Medulla oblongata (tissue), 1 donor: Measurements from ENCODE around the gene FAF1.
"Not testable (repeated sequence)": the region's sequence is repeated elsewhere in the genome, so short reads cannot be mapped to it uniquely, and the experiment has no call there.

Source experiments
- DNase-seq: peaks from one replicate; pipeline ENCODE4 v3.0.0-alpha.2; 2015; ENCODE audit errors: extremely low spot score

Gene FAF1

DNA sequence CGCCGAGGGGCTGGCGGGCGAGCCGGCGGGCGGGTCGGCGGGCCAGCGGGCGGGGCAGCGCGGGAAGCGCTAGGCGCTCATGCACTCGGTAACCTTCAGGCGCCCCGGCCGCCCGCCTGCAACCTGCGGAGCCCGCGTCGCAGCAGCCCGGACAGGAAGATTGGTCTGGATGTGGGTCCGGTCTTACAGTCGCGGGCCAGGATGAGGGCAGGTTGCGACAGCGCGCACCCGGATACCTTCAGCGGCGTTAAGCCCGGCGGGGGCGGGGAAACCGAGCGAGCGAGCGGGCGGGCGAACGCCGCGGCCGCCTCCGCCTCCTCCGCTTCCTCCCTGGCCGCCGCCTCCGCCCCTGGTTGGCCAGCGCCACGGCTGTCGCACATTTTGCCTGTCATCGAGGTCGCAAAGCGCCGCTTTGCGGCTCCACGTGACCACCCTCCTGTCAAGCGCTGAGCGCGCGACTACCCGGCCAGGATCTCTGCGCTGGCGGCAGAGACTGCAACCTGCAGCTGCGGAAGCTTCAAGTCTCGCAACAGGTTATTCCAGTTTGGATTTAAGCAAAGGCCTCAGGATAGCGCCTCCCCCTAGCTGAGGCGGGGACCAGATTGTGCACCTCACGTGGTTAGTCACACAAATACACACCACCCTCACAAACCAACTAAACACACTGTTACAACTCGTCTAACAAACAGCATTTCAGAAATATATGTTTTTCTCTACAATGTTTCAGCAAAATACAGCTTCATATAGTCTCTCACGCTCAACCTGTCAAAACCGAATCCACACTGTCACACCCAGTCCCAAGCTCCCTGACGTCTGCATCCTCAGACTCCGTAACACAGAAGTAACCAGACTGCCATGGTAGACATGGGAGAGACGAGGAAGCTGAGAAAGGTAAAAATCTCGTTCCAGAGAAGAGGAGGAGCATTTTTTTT lies at the start of gene FAF1:
FAF1 (minus strand) TSS at position 355 of the 932 bp plus-strand sequence. CDS start 456 bp downstream, outside the sequence.
- peak; percentile 96 for DNase-seq

DNA sequence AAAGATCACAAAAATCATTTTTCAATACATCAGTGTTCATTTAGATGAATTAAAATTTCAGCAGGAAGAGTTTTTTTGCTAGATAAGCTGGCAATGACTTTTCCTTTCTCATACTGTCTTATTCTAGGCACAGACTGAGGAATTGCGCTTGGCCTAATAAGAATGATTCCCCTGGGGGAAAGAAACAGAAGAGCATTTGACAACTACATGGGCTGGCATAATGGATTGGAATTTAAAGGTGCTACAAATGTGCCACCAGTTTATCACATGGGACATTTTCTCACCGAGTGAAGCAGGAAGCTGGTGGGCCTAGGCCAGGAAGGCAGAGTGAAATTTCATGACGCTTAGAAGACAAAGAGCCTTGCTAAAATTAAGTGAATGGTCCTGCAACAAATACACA lies 49.3 kb upstream of the FAF1 start:
- no peak for DNase-seq

DNA sequence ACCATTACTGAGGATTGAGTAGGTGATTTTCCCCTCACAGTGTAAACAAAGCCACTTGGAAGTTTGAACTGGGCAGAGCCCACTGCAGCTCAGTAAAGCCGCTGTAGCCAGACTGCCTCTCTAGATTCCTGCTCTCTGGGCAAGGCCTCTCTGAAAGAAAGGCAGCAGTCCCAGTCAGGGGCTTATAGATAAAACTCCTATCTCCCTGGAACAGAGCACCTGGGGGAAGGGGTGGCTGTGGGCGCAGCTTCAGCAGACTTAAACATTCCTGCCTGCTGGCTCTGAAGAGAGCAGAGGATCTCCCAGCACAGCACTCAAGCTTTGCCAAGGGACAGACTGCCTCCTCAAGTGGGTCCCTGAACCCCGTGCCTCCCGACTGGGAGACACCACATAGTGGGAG lies 45.5 kb upstream of the FAF1 start:
- not testable (repeated sequence) for DNase-seq

DNA sequence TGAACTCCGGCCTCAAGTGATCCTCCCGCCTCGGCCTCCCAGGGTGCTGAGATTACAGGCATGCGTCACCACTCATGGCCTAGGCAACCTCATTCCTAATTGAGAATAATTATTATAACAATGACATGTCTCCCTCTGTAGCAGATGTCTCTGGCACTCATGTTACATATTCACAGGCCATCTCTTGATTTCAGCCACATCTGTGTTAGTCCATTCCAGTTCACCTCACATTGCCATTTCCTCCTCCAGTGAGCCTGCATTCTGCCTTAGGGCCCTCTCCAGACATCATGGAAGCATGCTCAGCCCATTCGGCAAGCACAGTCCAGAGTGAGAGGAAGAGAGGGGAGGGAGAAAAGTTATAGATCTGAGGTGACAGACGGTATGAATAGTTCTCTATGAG lies 42.4 kb upstream of the FAF1 start:
- no peak for DNase-seq

DNA sequence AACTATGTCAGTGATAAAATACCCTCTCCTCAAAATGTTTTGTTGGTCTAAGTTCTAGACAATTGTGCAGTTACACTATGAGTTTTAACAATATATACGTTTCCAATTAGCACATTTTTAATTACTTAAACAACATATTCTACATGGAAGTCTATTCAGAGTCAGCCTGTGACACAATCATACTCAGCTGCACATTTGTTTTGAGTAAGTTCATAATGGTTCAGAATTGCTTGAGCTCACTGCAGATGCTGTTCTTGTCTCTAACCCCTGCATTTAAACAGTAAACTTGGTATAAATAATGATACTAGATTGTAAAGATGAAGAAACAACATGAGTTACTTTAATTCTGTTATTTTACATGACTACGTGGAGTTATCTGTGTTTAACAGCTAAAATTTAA lies 40.6 kb upstream of the FAF1 start:
- DNase-seq: no peak

DNA sequence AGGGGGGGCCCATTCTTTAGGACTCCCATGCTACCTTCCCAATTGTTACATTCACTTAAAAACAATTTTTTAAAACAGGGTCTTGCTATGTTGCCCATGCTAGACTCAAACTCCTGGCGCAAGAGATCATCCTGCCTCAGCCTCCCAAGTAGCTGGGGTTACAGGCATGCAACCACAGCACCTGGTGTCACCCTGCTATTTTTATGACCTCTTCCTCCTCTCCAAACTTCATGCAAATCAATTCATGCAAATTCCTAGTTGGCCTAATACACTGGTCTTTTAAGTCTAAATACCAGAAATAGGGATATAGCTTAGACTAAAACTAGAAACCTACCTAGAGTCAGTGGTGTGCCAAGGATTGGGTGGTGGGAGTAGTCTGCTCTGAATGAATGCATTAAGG lies 40.1 kb upstream of the FAF1 start:
- no peak for DNase-seq

DNA sequence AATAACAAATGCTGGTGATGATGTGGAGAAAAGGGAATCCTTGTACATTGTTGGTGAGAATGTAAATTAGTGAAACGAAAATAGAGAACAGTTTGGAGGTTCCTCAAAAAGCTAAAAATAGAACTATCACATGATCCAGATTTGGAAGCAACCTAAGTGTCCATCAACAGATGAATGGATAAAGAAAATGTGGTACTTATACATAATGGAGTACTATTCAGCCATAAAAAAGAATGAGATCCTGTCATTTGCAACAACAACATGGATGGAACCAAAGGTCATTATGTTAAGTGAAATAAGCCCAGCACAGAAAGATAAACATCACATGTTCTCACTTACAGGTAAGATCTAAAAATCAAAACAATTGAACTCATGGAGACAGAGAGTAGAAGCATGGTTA lies 39.3 kb upstream of the FAF1 start:
- DNase-seq: not testable (repeated sequence)

DNA sequence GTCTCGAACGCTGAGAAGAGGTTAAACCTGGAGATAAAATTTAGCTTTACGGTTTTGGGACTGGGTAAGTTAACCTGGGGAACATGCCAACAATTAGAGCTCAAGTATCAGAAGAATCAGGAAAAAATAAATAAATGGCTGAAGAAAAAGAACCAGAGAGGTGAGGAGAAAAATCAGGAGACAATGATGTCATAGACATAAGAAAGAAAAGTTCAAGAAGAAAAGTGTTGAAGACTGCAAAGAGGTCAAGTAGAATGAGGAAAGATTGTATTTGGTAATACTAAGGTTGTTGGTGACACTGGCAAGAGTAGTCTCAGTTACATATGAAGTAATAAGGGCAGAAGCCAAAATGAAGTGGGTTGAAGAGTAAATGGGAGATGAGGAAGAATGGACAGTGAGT lies 36.0 kb upstream of the FAF1 start:
- no peak for DNase-seq

DNA sequence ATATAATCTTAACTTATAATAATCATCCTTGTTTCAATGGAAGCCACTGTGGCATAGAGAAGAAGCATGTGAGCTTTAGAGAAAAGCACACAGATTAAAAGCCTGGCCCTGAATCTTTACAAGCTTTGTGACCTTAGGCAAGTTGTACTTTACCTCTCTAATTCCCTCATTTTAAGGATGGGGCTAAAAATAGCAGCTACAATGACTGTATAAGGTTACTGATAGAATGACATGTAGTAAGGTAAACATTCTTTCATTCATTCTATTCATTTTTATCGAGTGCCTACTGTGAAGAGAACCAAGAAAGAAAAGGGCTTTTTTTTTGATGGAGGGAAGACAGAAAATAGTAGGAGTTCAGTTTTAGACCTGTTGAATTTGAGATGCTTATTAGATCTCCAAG lies 35.6 kb upstream of the FAF1 start:
- DNase-seq: no peak

DNA sequence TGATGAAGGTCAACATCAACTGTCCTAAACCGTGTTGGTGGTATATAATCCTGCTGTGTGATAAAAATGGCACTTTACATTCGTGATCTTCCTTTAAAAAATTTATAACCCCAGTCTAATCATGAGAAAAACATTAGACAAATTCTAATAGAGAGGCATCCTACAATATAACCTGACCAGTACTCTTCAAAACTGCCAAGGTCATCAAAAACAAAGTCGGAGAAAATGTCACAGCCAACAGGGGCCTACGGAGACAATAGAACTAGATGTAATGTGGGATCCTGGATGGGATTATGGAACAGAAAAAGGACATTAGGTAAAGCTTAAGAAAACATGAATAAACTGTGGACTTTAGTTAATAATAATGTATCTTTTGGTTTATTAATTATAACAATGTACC lies 34.9 kb upstream of the FAF1 start:
- DNase-seq: no peak

DNA sequence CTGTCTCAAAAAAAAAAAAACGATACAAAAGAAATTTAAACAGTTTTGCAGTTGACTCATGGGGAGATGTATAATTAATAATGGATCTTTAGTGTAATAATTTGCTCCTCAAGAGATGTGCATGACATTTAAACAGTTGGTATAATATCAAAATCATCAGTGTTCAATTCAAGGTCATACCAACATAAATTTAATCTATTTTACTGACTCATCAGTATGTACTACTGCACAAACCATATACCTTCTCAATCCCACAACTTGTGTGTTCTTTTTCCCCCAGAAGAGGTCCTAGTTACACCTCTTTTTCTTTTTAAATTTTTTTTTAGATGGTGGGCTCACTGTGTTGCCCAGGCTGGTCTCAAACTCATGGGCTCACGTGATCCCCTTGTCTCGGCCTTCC lies 33.6 kb upstream of the FAF1 start:
- DNase-seq: no peak

GRCh38 chr1:50992532-50993318 lies 32.7 kb upstream of the FAF1 start:
- DNase-seq: no peak

DNA sequence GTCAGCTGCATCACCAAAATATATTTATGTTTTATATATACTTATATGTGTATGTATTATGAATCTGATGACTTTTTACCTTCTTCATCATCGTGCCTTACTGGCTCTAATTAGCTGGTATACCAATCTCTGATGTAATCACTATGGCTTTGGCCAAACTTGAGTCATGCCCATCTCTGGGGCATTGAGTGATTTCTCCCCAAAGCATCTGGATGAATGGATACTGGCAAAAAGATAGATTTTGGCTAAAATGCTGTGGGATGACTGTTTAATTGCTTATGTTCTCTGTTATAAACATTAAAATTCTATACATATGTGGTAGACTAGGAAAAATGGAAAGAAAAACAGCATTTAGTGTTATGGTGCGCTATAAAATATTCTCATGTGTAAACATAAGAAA lies 29.6 kb upstream of the FAF1 start:
- no peak for DNase-seq

DNA sequence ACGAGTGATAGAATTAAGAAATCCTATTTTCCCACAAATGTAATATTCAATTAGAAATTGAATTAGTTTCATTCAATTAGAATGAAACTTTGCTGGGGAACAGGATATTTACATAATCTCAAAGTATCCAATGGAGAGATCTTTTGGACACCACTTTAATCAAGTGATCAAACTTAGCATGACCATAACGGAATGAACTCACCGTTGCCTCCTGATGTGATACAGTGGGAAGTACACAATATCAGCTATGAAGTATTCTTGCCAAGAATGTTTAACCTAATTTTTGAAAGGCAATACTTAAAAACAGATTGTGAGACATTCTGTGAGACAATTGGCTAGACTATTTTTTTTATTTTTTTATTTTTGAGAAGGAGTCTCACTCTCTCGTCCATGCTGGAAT lies 26.6 kb upstream of the FAF1 start:
- DNase-seq: no peak

- no peak for DNase-seq
Observed at GRCh38 chr1:50985094-50985493, 25.0 kb upstream of the FAF1 start.

GRCh38 chr1:50983219-50983802 lies 23.2 kb upstream of the FAF1 start:
- DNase-seq: no peak

DNA sequence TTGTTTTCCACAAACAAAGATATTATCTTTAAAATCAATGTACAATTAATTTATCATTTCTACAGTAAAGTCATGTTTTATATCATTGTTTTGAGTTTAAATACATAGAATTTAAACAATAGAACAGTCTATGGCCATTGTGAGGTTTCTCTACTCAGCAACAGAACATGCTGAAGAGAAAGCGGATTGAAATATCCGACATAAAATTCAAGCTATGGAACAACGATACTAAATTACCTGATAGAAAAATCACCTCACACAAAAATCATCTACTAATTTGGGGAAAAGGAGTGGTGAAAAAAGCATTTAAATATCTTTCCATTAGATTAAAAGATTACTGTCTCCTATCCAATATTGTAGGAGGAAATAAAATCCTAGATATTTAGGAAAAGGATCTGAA lies 22.5 kb upstream of the FAF1 start:
- no peak for DNase-seq

- peak; percentile 56 for DNase-seq
Observed at GRCh38 chr1:50981741-50982140, 21.7 kb upstream of the FAF1 start.

GRCh38 chr1:50980505-50980904 lies 20.4 kb upstream of the FAF1 start:
- DNase-seq: no peak

- no peak for DNase-seq
Observed at GRCh38 chr1:50979937-50980336, 19.9 kb upstream of the FAF1 start.

DNA sequence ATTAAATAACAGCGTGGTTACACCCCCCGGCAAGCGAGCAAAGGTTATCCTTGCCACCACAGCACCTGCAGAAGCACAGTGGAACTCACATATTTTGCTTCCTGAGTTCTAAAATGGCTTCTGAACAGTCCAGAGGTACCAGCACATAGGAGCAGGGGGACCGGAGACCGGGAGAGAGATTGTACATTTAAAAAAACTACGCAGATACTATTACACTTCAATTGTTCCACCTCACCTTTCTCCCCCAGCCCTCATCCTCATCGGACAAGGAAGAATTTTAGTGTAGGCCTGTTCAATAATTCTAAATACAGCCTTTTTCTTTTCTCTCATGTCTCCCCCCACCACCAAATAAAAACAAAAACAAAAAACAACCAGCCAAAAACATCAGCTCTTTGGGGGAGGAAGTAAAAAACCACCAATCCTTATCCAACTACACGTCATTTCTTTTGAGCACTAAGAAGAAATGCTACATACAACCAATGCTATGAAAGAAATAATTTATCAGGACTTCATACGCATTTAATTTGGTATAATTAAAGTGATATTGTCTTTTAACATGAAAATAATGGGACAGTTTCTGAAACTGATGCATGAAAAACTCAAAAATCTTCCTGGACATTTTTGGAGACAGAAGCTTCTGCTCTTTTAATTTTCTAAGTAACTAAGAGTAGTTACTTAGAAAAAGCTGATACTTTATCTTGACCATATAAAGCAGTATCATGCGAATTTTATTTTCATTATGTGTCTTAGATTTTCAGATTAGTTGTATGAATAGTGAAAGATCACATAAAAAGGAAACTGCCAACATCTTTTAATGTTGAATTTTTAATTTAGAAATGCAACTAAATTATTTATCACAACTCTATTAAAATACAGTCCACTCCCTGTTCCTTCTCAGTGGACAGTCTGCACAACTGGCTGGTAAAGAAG lies 19.1 kb upstream of the FAF1 start:
- DNase-seq: peak; percentile 41
